GM10266 (cell line): Measurements from ENCODE around the gene CD180.
"Not testable (repeated sequence)": the region's sequence is repeated elsewhere in the genome, so short reads cannot be mapped to it uniquely, and the experiment has no call there.

Source experiments
- DNase-seq: peaks from one replicate; pipeline ENCODE4 v3.0.0; 2012; ENCODE audit errors: extremely low spot score
- CTCF ChIP-seq: IDR thresholded peaks from 2 replicates; pipeline ENCODE4 v1.5.1; 2012; ENCODE audit warnings: mild to moderate bottlenecking, low read depth; ENCODE audit not compliant: control insufficient read depth, insufficient read depth; ENCODE audit errors: missing control alignments

CD180 gene

GRCh38 chr5:67179697-67180361 is 16.8 kb downstream of the CD180 start:
- TF ChIP-seq CTCF: no peak
- no peak for DNase-seq

- no peak for TF ChIP-seq CTCF
- no peak for DNase-seq
These were observed 17.6 kb downstream of the CD180 start for GRCh38 chr5:67178966-67179365.

GRCh38 chr5:67178085-67178484 is 18.5 kb downstream of the CD180 start:
- DNase-seq: no peak

GRCh38 chr5:67176936-67177335 is 19.7 kb downstream of the CD180 start:
- DNase-seq: no peak
- no peak for TF ChIP-seq CTCF

More at GRCh38 chr5:67178085-67178484, 18.5 kb downstream of the CD180 start:
- TF ChIP-seq CTCF: no peak

- TF ChIP-seq CTCF: no peak
These were observed 22.6 kb downstream of the CD180 start for GRCh38 chr5:67173959-67174358.

GRCh38 chr5:67173351-67173750 is 23.2 kb downstream of the CD180 start:
- DNase-seq: not testable (repeated sequence)

More at GRCh38 chr5:67173959-67174358, 22.6 kb downstream of the CD180 start:
- DNase-seq: no peak

GRCh38 chr5:67170767-67171166 is 25.8 kb downstream of the CD180 start:
- DNase-seq: no peak
- TF ChIP-seq CTCF: no peak

GRCh38 chr5:67168069-67168468 is 28.5 kb downstream of the CD180 start:
- TF ChIP-seq CTCF: no peak
- DNase-seq: no peak
